PC-9 (cell line): ENCODE data around the gene PNMA1.

Experiments used
- EZH2 ChIP-seq: fragments of 200-600 bp; sonication (generic); IDR thresholded peaks from 2 replicates; pipeline ENCODE4 v1.8.0; 2017; ENCODE audit warnings: antibody characterized with exemption, low read depth
- TF ChIP-seq, protein P1 (sequence below): fragments of 200-600 bp; sonication (generic); conservative IDR thresholded peaks from 2 replicates; pipeline ENCODE4 v1.6.1; 2017; ENCODE audit warnings: mixed run types, antibody characterized with exemption, mild to moderate bottlenecking, moderate library complexity

DNA sequence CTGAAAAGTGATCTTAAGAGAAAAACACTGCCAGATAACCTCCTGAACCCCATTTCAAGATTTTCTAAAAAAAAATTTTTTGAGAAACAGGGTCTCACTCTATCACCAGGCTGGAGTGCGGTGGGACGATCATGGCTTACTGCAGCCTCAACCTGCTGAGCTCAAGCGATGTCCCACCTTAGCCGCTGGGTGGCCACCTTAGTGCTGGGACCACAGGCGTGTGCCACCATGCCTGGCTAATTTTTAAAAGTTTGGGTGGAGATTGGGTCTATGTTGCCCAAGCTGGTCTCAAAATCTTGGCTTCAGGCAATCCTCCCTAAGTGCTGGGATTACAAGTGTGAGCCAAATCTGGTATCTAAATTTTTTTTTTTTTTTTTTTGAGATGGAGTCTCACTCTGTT is 3.4 kb downstream of the PNMA1 start:
- TF ChIP-seq, protein P1, sequence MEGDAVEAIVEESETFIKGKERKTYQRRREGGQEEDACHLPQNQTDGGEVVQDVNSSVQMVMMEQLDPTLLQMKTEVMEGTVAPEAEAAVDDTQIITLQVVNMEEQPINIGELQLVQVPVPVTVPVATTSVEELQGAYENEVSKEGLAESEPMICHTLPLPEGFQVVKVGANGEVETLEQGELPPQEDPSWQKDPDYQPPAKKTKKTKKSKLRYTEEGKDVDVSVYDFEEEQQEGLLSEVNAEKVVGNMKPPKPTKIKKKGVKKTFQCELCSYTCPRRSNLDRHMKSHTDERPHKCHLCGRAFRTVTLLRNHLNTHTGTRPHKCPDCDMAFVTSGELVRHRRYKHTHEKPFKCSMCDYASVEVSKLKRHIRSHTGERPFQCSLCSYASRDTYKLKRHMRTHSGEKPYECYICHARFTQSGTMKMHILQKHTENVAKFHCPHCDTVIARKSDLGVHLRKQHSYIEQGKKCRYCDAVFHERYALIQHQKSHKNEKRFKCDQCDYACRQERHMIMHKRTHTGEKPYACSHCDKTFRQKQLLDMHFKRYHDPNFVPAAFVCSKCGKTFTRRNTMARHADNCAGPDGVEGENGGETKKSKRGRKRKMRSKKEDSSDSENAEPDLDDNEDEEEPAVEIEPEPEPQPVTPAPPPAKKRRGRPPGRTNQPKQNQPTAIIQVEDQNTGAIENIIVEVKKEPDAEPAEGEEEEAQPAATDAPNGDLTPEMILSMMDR = no peak
- no peak for TF ChIP-seq EZH2
